Thymus (tissue), 11 donors: ENCODE data around the gene CTSD. TPM values are rescaled to one million over a fixed set of nuclear protein-coding genes. Genes with fewer than 3 reads are reported as not detected.

Experiments
- DNase-seq, 9 donors: peaks; one replicate each; pipeline ENCODE4 v3.0.0-alpha.2; 2013; ENCODE audit warnings: low spot score in 9 of 9, low read depth in 6 of 9, missing footprints in 1 of 9
- H3K27ac ChIP-seq, 2 donors: one replicate each; pipeline ENCODE4 v1.5.1; 2013; ENCODE audit warnings: control low read depth in 1 of 2, low read depth in 1 of 2, low read length in 1 of 2, mild to moderate bottlenecking in 1 of 2, moderate library complexity in 1 of 2
- H3K27me3 ChIP-seq, 2 donors: one replicate each; pipeline ENCODE4 v1.5.1; 2013; ENCODE audit warnings: low read length in 1 of 2; ENCODE audit not compliant: control insufficient read depth in 2 of 2, insufficient read depth in 1 of 2
- H3K36me3 ChIP-seq, 2 donors: one replicate each; pipeline ENCODE4 v1.5.1; 2013; ENCODE audit warnings: low read length in 1 of 2, mild to moderate bottlenecking in 1 of 2, moderate library complexity in 1 of 2; ENCODE audit not compliant: control insufficient read depth in 2 of 2, insufficient read depth in 2 of 2
- H3K4me1 ChIP-seq, 2 donors: one replicate each; pipeline ENCODE4 v1.5.1; 2013; ENCODE audit warnings: low read length in 2 of 2; ENCODE audit not compliant: control insufficient read depth in 2 of 2, insufficient read depth in 2 of 2
- H3K4me3 ChIP-seq, 2 donors: one replicate each; pipeline ENCODE4 v1.5.1; 2013; ENCODE audit warnings: low read length in 2 of 2, control low read depth in 1 of 2, mild to moderate bottlenecking in 1 of 2
- H3K9me3 ChIP-seq, 2 donors: one replicate each; pipeline ENCODE4 v1.5.1; 2013; ENCODE audit warnings: low read length in 1 of 2, mild to moderate bottlenecking in 1 of 2; ENCODE audit not compliant: control insufficient read depth in 2 of 2, insufficient read depth in 1 of 2
- WGBS: extraction: QIAGEN DNeasy Blood & Tissue Kit; methylation state at CpG from one replicate; pipeline ENCODE4 v1.1.7; 2013; 5-methylcytosine and 5-hydroxymethylcytosine counted together
- polyA plus RNA-seq: library from polyadenylated mRNA; stranded (reverse); fragments of 200-250 nt; gene quantifications from one replicate; pipeline ENCODE4 v1.2.3, GENCODE V29; 2013
- total RNA-seq: library from RNA; stranded (reverse); fragments of 120-200 nt; gene quantifications from one replicate; pipeline ENCODE4 v1.2.4, GENCODE V29; 2013
- donor health status: healthy.

Gene CTSD
- total and polyA plus RNA-seq, 2 donors: 97.4 to 487 TPM

- Histone ChIP-seq H3K27me3 (peaks cover 33 to 49% of the 10 kb centered on the region in 2 donors), H3K4me1 (peaks cover 2 to 12% of the 10 kb centered on the region in 2 donors), H3K9me3 (peaks cover 0 to 4% of the 10 kb centered on the region in 2 donors), H3K27ac (no peak overlapping the region), H3K36me3 (peaks cover 21 to 22% of the 10 kb centered on the region in 2 donors), H3K4me3 (no peak overlapping the region)
- whole genome bisulfite sequencing: 63% methylated on average over 25 of the region's 25 CpGs
- no peak for DNase-seq
Observed at GRCh38 chr11:1749395-1750351, 14.1 kb downstream of the CTSD start.

- no peak for DNase-seq
- 3% methylated on average over 84 of the region's 84 CpGs for WGBS
- no peak overlapping the region for H3K27ac ChIP-seq
Observed at GRCh38 chr11:1748636-1749394, 14.9 kb downstream of the CTSD start.

GRCh38 chr11:1747753-1748635 is 15.7 kb downstream of the CTSD start:
- peaks cover 33 to 51% of the 10 kb centered on the region in 2 donors for H3K27me3 ChIP-seq
- WGBS: 54% methylated on average over 72 of the region's 72 CpGs
- no peak for DNase-seq
- peaks cover 0 to 4% of the 10 kb centered on the region in 2 donors for H3K9me3 ChIP-seq
- H3K4me3 ChIP-seq: peak overlapping the region in 1 of 2 donors; percentile 20
- peaks cover 5 to 9% of the 10 kb centered on the region in 2 donors for H3K36me3 ChIP-seq
- H3K27ac ChIP-seq: no peak overlapping the region
- peaks cover 2 to 5% of the 10 kb centered on the region in 2 donors for H3K4me1 ChIP-seq

More at GRCh38 chr11:1748636-1749394, 14.9 kb downstream of the CTSD start:
- Histone ChIP-seq H3K36me3 (peaks cover 13 to 15% of the 10 kb centered on the region in 2 donors), H3K4me1 (peaks cover 2 to 11% of the 10 kb centered on the region in 2 donors), H3K9me3 (peaks cover 0 to 4% of the 10 kb centered on the region in 2 donors), H3K27me3 (peaks cover 33 to 51% of the 10 kb centered on the region in 2 donors), H3K4me3 (peak overlapping the region in 1 of 2 donors; percentile 20)

GRCh38 chr11:1746956-1747752 is 16.6 kb downstream of the CTSD start:
- 97% methylated on average over 21 of the region's 21 CpGs for WGBS
- Histone ChIP-seq H3K9me3 (peaks cover 0 to 4% of the 10 kb centered on the region in 2 donors), H3K27me3 (peaks cover 33 to 51% of the 10 kb centered on the region in 2 donors), H3K36me3 (peaks cover 0 to under 1% of the 10 kb centered on the region in 2 donors), H3K4me1 (peaks cover 2% of the 10 kb centered on the region in 2 donors), H3K27ac (no peak overlapping the region), H3K4me3 (no peak overlapping the region)
- no peak for DNase-seq

GRCh38 chr11:1746511-1746931 is 17.2 kb downstream of the CTSD start:
- Histone ChIP-seq H3K36me3 (no peaks in the 10 kb centered on the region), H3K27ac (no peak overlapping the region), H3K9me3 (peaks cover 0 to 4% of the 10 kb centered on the region in 2 donors), H3K27me3 (peaks cover 33 to 55% of the 10 kb centered on the region in 2 donors), H3K4me3 (no peak overlapping the region), H3K4me1 (peaks cover 2% of the 10 kb centered on the region in 2 donors)
- WGBS: 93% methylated on average over 22 of the region's 22 CpGs
- no peak for DNase-seq

GRCh38 chr11:1745701-1746320 is 17.9 kb downstream of the CTSD start:
- 98% methylated on average over 14 of the region's 14 CpGs for WGBS
- Histone ChIP-seq H3K4me3 (no peak overlapping the region), H3K36me3 (no peaks in the 10 kb centered on the region), H3K9me3 (peaks cover 0 to 4% of the 10 kb centered on the region in 2 donors), H3K4me1 (peaks cover 2% of the 10 kb centered on the region in 2 donors), H3K27me3 (peaks cover 33 to 53% of the 10 kb centered on the region in 2 donors), H3K27ac (no peak overlapping the region)
- DNase-seq: no peak

- peaks cover 30 to 46% of the 10 kb centered on the region in 2 donors for H3K27me3 ChIP-seq
- H3K9me3 ChIP-seq: peaks cover 0 to 4% of the 10 kb centered on the region in 2 donors
- DNase-seq: no peak
- WGBS: 96% methylated on average over 18 of the region's 18 CpGs
- no peaks in the 10 kb centered on the region for H3K36me3 ChIP-seq
- no peak overlapping the region for H3K4me3 ChIP-seq
- no peak overlapping the region for H3K27ac ChIP-seq
- H3K4me1 ChIP-seq: peaks cover 2% of the 10 kb centered on the region in 2 donors
Observed at GRCh38 chr11:1744891-1745700, 18.6 kb downstream of the CTSD start.
